Tibial nerve (tissue), 4 donors: ENCODE measurements around the gene DNM2. TPM values are rescaled to one million over a fixed set of nuclear protein-coding genes. Genes with fewer than 3 reads are reported as not detected.

ENCODE experiments used
- DNase-seq, 2 donors: peaks; one replicate each; pipeline ENCODE4 v3.0.0-alpha.2; 2019; ENCODE audit warnings: low spot score in 2 of 2
- H3K27ac ChIP-seq, 4 donors: fragments of 200-600 bp; sonication (generic) in 3 of 4; one replicate each; pipeline ENCODE4 v1.5.1; 2017 to 2019; ENCODE audit warnings: mild to moderate bottlenecking in 1 of 4
- H3K27me3 ChIP-seq, 2 donors: fragments of 200-600 bp; sonication (generic) in 1 of 2; one replicate each; pipeline versions ENCODE4 v1.5.1 to v1.6.0; 2017 to 2019
- H3K36me3 ChIP-seq, 3 donors: fragments of 200-600 bp; sonication (generic); one replicate each; pipeline ENCODE4 v1.5.1; 2018 to 2019
- H3K4me1 ChIP-seq, 4 donors: fragments of 200-600 bp; sonication (generic) in 3 of 4; one replicate each; pipeline ENCODE4 v1.5.1; 2017 to 2019
- H3K4me3 ChIP-seq, 4 donors: fragments of 200-600 bp; sonication (generic) in 3 of 4; one replicate each; pipeline ENCODE4 v1.5.1; 2017 to 2019; ENCODE audit warnings: mild to moderate bottlenecking in 1 of 4, moderate library complexity in 1 of 4
- H3K9me3 ChIP-seq, 4 donors: fragments of 200-600 bp; sonication (generic) in 3 of 4; one replicate each; pipeline ENCODE4 v1.5.1; 2017 to 2019
- CTCF ChIP-seq, 5 experiments: fragments of 200-600 bp in 3 of 5; fragments of 450-650 bp in 2 of 5; sonication (generic) in 3 of 5; IDR thresholded peaks; one replicate each; pipeline ENCODE4 v1.5.1; 2016 to 2019; ENCODE audit warnings: antibody characterized with exemption in 5 of 5, mild to moderate bottlenecking in 3 of 5, moderate library complexity in 2 of 5
- EP300 ChIP-seq, 2 donors: sonication (generic); formaldehyde crosslinking; IDR thresholded peaks; one replicate each; pipeline ENCODE4 v1.6.1; 2017; ENCODE audit warnings: antibody characterized with exemption in 2 of 2, mild to moderate bottlenecking in 1 of 2
- POLR2A ChIP-seq, 2 donors: fragments of 450-650 bp; IDR thresholded peaks; one replicate each; pipeline ENCODE4 v1.6.1; 2017; ENCODE audit warnings: antibody characterized with exemption in 2 of 2, mild to moderate bottlenecking in 2 of 2, moderate library complexity in 2 of 2
- WGBS, 2 donors: methylation state at CpG; one replicate each; pipeline ENCODE4 v1.1.5; 2018; 5-methylcytosine and 5-hydroxymethylcytosine counted together
- total RNA-seq, 4 donors: library from RNA; depleted of rRNA; stranded (reverse); fragments of >200 nt; gene quantifications; one replicate each; pipeline ENCODE4 v1.1.0, GENCODE V29; 2016

Gene DNM2
- total RNA-seq, 4 donors from 2014 or later: 99.4 to 220 (median 140) TPM

DNA sequence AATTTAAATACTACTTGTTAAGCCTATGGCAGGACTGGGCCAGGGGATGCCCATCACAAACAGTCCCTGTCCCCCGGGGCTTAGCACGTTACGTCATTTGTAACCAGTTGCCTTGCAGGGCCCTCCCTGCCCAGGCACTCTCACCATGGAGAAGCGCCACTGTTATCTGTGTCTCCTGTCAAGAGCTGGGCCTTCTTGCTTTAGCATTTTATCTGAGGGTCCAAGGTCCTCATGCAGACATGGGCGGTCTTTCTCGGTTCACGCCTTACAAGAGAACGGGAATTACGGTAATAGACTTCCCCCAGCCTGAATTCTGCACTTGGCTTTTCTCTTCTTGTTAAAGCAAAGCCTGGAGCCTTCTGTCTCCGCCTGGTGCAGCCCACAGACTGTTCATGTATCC, 72.0 kb downstream of the DNM2 start:
- H3K27me3 ChIP-seq: no peaks in the 10 kb centered on the region
- H3K4me1 ChIP-seq: no peaks in the 10 kb centered on the region
- DNase-seq: no peak
- no peak for TF ChIP-seq EP300 (IDR thresholded peaks at IDR 0.05)
- no peak for TF ChIP-seq POLR2A (IDR thresholded peaks at IDR 0.05)
- TF ChIP-seq CTCF (IDR thresholded peaks at IDR 0.05): no peak
- no peaks in the 10 kb centered on the region for H3K9me3 ChIP-seq
- H3K36me3 ChIP-seq: peaks cover 5 to 98% (median 35%) of the 10 kb centered on the region in 3 donors
- no peak overlapping the region for H3K27ac ChIP-seq
- 90 to 92% methylated on average over 10 of the region's 10 CpGs for WGBS, 2 donors
- no peak overlapping the region for H3K4me3 ChIP-seq

DNA sequence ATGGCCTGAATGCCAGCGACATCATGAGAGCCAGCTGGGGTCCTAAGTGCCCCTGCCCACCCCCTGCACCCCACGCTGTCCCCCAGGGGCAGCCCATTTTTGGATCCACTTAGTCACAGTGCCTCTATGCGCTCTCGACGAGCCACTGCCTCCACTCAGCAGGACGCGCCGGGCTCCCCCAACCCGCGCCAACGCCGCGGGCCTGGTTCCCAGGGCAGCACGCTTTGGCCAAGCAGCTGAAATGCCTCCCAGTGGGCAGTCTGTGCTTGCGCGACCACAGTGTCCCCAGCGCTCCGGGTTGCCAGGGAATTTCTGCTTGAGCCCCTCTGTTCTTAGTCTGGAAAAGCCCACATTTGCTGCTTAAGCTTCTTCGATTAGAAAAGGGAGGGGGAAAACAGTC, 78.8 kb downstream of the DNM2 start:
- 87 to 88% methylated on average over 14 to 19 of the region's 19 CpGs for WGBS, 2 donors
- Histone ChIP-seq H3K36me3 (peaks cover 5 to 98% (median 38%) of the 10 kb centered on the region in 3 donors), H3K27me3 (no peaks in the 10 kb centered on the region), H3K9me3 (no peaks in the 10 kb centered on the region), H3K4me3 (no peak overlapping the region), H3K27ac (no peak overlapping the region), H3K4me1 (no peaks in the 10 kb centered on the region)
- DNase-seq: no peak
- TF ChIP-seq POLR2A (IDR thresholded peaks at IDR 0.05) (no peak), EP300 (IDR thresholded peaks at IDR 0.05) (no peak)

DNA sequence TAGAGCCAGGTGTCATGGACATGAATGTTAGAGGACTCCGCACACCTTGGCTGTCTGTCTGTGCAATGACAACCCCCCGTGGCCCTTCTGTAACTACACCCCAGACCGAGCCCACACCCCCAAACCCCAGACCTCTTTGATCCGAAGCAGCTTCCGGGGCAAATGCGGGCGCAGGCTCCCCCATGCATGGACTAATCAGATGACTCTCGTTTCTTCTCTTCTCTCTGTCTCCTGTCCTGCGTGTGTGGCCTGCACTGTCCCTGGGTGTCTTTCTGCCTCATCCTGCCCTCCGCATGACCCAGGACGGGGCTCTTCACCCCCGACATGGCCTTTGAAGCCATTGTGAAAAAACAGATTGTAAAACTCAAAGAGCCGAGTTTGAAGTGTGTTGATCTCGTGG, 79.2 kb downstream of the DNM2 start:
- Histone ChIP-seq H3K4me3 (no peak overlapping the region), H3K36me3 (peaks cover 5 to 98% (median 42%) of the 10 kb centered on the region in 3 donors), H3K27me3 (no peaks in the 10 kb centered on the region), H3K4me1 (no peaks in the 10 kb centered on the region), H3K9me3 (no peaks in the 10 kb centered on the region), H3K27ac (peak overlapping the region in 1 of 4 donors; percentile 5)
- no peak for DNase-seq
- 73 to 76% methylated on average over 14 of the region's 14 CpGs for WGBS, 2 donors
- no peak for TF ChIP-seq EP300 (IDR thresholded peaks at IDR 0.05)
- TF ChIP-seq POLR2A (IDR thresholded peaks at IDR 0.05): no peak
- no peak for TF ChIP-seq CTCF (IDR thresholded peaks at IDR 0.05)

DNA sequence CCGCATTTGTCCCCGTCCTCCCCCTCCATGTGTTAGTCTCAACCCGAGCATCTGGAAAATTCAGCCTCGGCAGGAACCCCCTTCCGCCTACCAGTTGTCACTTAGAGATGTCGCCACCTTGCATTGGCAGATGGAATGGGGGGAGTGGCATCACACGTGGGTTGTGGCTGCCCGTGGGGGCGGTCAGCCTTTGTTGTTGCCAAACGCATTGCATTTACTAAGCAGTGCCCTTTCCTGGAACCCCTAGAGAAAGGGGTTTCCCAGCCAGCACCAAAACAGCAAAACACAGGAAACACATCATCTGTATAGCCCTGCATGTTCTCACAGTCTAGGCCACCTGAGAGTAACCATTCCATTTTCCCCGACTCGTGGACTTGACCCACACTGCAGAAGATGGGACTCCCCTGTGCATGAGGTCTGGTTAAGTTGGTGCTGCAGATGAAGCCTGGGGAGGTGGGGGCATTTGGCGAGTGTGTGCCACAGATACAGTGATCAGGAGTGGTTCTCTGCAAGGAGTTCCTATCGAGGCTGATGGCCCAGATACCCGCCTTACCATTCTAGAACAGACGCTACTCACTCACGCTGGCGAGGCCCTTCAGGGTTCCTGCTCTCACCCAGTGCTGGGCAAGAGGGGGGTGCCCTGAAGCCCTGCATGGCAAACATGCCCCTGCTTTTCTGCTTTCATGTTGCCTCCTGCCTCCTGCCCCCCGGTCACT, 79.8 kb downstream of the DNM2 start:
- H3K36me3 ChIP-seq: peaks cover 5 to 98% (median 48%) of the 10 kb centered on the region in 3 donors
- WGBS, 2 donors: 64 to 67% methylated on average over 18 of the region's 19 CpGs

DNA sequence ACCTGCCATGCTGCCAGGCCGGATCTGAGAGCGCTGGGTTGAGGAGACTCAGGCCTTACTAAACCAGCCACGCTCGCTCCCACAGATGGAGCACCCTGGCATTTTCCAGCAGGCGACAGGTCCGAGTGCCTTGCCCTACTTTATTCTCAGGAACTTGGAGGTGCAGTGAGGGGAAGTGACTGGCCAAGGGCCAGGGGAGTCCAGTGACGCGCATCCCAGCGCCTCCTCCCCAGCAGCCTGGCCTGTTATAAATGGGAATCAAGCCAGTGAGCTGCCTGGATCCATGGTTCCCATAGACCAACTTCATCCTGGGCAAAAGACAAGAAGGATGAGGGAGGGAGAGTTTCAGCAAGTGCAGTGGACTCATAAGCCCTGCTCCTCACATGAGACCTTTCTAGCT, 82.6 kb downstream of the DNM2 start:
- 76 to 79% methylated on average over 9 of the region's 9 CpGs for WGBS, 2 donors
- Histone ChIP-seq H3K4me3 (no peak overlapping the region), H3K9me3 (no peaks in the 10 kb centered on the region), H3K36me3 (peaks cover 0 to 100% (median 46%) of the 10 kb centered on the region in 3 donors), H3K27me3 (no peaks in the 10 kb centered on the region), H3K27ac (no peak overlapping the region), H3K4me1 (no peaks in the 10 kb centered on the region)
- TF ChIP-seq POLR2A (IDR thresholded peaks at IDR 0.05) (no peak), CTCF (IDR thresholded peaks at IDR 0.05) (no peak), EP300 (IDR thresholded peaks at IDR 0.05) (no peak)
- DNase-seq: no peak

More for the DNA sequence above, 79.8 kb downstream of the DNM2 start:
- no peak for TF ChIP-seq CTCF (IDR thresholded peaks at IDR 0.05)
- no peak for TF ChIP-seq EP300 (IDR thresholded peaks at IDR 0.05)
- no peak for TF ChIP-seq POLR2A (IDR thresholded peaks at IDR 0.05)
- Histone ChIP-seq H3K4me3 (no peak overlapping the region), H3K9me3 (no peaks in the 10 kb centered on the region), H3K27me3 (no peaks in the 10 kb centered on the region), H3K4me1 (no peaks in the 10 kb centered on the region), H3K27ac (peak overlapping the region in 1 of 4 donors; percentile 5)
- DNase-seq: no peak
